Astrocyte (in vitro differentiated cells and primary cell): ENCODE measurements around the gene CACNA1A. TPM values are rescaled to one million over a fixed set of nuclear protein-coding genes. Genes with fewer than 3 reads are reported as not detected.

Experiments used
- DNase-seq: peaks from one replicate; pipeline ENCODE4 v3.0.0-alpha.2; 2010; ENCODE audit warnings: low read depth
- FAIRE-seq: peaks from 2 replicates; lab custom pipeline; 2011; peaks lifted over from hg19 to GRCh38; lab: Jason Lieb, UNC
- H2AFZ ChIP-seq: 2 replicates; pipeline ENCODE4 v1.6.0; 2012; ENCODE audit warnings: low read depth, low read length, inconsistent platforms
- H3K27ac ChIP-seq: 2 replicates; pipeline ENCODE4 v1.5.1; 2011; ENCODE audit warnings: low read depth, low read length, inconsistent platforms
- H3K27me3 ChIP-seq: 2 replicates; pipeline ENCODE4 v1.6.0; 2011; ENCODE audit warnings: low read length, inconsistent platforms; ENCODE audit not compliant: insufficient read depth
- H3K36me3 ChIP-seq: 2 replicates; pipeline ENCODE4 v1.5.1; 2011; ENCODE audit warnings: low read length, inconsistent platforms; ENCODE audit not compliant: insufficient read depth
- H3K4me1 ChIP-seq: 2 replicates; pipeline ENCODE4 v1.5.1; 2011; ENCODE audit warnings: low read length, inconsistent platforms; ENCODE audit not compliant: insufficient read depth
- H3K4me2 ChIP-seq: 2 replicates; pipeline ENCODE4 v1.6.0; 2012; ENCODE audit warnings: low read length, inconsistent platforms
- H3K4me3 ChIP-seq: 2 replicates; pipeline ENCODE4 v1.5.1; 2011; ENCODE audit warnings: low read depth, mild to moderate bottlenecking, low read length, inconsistent platforms; ENCODE audit not compliant: insufficient read depth
- H3K79me2 ChIP-seq: 2 replicates; pipeline ENCODE4 v1.6.0; 2012; ENCODE audit warnings: mild to moderate bottlenecking, low read length, inconsistent platforms; ENCODE audit not compliant: insufficient read depth
- H3K9ac ChIP-seq: 2 replicates; pipeline ENCODE4 v1.6.0; 2012; ENCODE audit warnings: mild to moderate bottlenecking, low read length, inconsistent platforms
- H3K9me3 ChIP-seq: 2 replicates; pipeline ENCODE4 v1.5.1; 2012; ENCODE audit warnings: low read depth, mild to moderate bottlenecking, low read length, inconsistent platforms; ENCODE audit not compliant: insufficient read depth
- H4K20me1 ChIP-seq: 2 replicates; pipeline ENCODE4 v1.6.0; 2012; ENCODE audit warnings: low read length, inconsistent platforms; ENCODE audit not compliant: insufficient read depth
- H3K27ac Mint-ChIP-seq: one replicate; pipeline ENCODE4 v1.8.0; 2021; ENCODE audit warnings: mild to moderate bottlenecking, mixed read lengths; ENCODE audit not compliant: unreplicated experiment
- H3K27me3 Mint-ChIP-seq: one replicate; pipeline ENCODE4 v1.8.0; 2021; ENCODE audit warnings: low read depth, mixed read lengths; ENCODE audit not compliant: unreplicated experiment
- H3K36me3 Mint-ChIP-seq: one replicate; pipeline ENCODE4 v1.8.0; 2021; ENCODE audit warnings: low read depth, mixed read lengths; ENCODE audit not compliant: unreplicated experiment
- H3K4me1 Mint-ChIP-seq: one replicate; pipeline ENCODE4 v1.8.0; 2021; ENCODE audit warnings: low read depth, mixed read lengths; ENCODE audit not compliant: unreplicated experiment
- H3K4me3 Mint-ChIP-seq: one replicate; pipeline ENCODE4 v1.8.0; 2021; ENCODE audit warnings: mild to moderate bottlenecking, moderate library complexity, mixed read lengths; ENCODE audit not compliant: unreplicated experiment
- H3K9me3 Mint-ChIP-seq: one replicate; pipeline ENCODE4 v1.8.0; 2021; ENCODE audit warnings: mild to moderate bottlenecking, mixed read lengths; ENCODE audit not compliant: unreplicated experiment
- CTCF ChIP-seq: IDR thresholded peaks from 2 replicates; pipeline ENCODE4 v1.5.1; 2011; ENCODE audit warnings: low read depth, mild to moderate bottlenecking, inconsistent platforms, low read length, moderate library complexity; ENCODE audit not compliant: insufficient read depth
- EZH2 ChIP-seq: IDR thresholded peaks from 2 replicates; pipeline ENCODE4 v1.6.1; 2012; ENCODE audit warnings: mild to moderate bottlenecking, low read length, inconsistent platforms; ENCODE audit not compliant: insufficient read depth
- total RNA-seq: library from RNA; stranded (reverse); gene quantifications from 2 replicates; pipeline ENCODE4 v1.2.1, GENCODE V29; 2021

Gene CACNA1A
- total RNA-seq, 1 donor from 2014 or later: 9.4 TPM

GRCh38 chr19:13240312-13241022 lies 265.8 kb downstream of the CACNA1A start:
- no peak for FAIRE-seq
- no peaks in the 10 kb centered on the region for H3K4me1 Mint-ChIP-seq
- no peak for DNase-seq
- H3K79me2 ChIP-seq: no peaks in the 10 kb centered on the region
- no peak for TF ChIP-seq CTCF
- TF ChIP-seq EZH2: no peak
- no peak overlapping the region for H3K27ac ChIP-seq
- H4K20me1 ChIP-seq: no peaks in the 10 kb centered on the region
- no peak overlapping the region for H3K4me2 ChIP-seq
- H3K4me3 Mint-ChIP-seq: peak overlapping the region; percentile 31
- H3K27ac Mint-ChIP-seq: no peak overlapping the region
- no peak overlapping the region for H3K9ac ChIP-seq
- H2AFZ ChIP-seq: no peak overlapping the region
- H3K27me3 ChIP-seq: no peaks in the 10 kb centered on the region
- peaks cover 8% of the 10 kb centered on the region for H3K9me3 Mint-ChIP-seq
- no peaks in the 10 kb centered on the region for H3K36me3 ChIP-seq
- no peak overlapping the region for H3K4me3 ChIP-seq
- H3K9me3 ChIP-seq: peaks cover 4% of the 10 kb centered on the region
- H3K4me1 ChIP-seq: no peaks in the 10 kb centered on the region
- peaks cover 4% of the 10 kb centered on the region for H3K36me3 Mint-ChIP-seq
- peaks cover 12% of the 10 kb centered on the region for H3K27me3 Mint-ChIP-seq

- no peaks in the 10 kb centered on the region for H3K36me3 ChIP-seq
- peaks cover 15% of the 10 kb centered on the region for H3K9me3 Mint-ChIP-seq
- peaks cover 12% of the 10 kb centered on the region for H3K27me3 Mint-ChIP-seq
- DNase-seq (no peak), FAIRE-seq (no peak)
- H3K9me3 ChIP-seq: peaks cover 8% of the 10 kb centered on the region
- no peak overlapping the region for H3K4me3 Mint-ChIP-seq
- H3K4me3 ChIP-seq: no peak overlapping the region
- no peak overlapping the region for H3K4me2 ChIP-seq
- no peak overlapping the region for H3K27ac ChIP-seq
- peaks cover 5% of the 10 kb centered on the region for H3K4me1 ChIP-seq
- H3K79me2 ChIP-seq: no peaks in the 10 kb centered on the region
- H3K27ac Mint-ChIP-seq: no peak overlapping the region
- H3K9ac ChIP-seq: no peak overlapping the region
- H3K36me3 Mint-ChIP-seq: peaks cover 7% of the 10 kb centered on the region
- no peak overlapping the region for H2AFZ ChIP-seq
- H3K4me1 Mint-ChIP-seq: no peaks in the 10 kb centered on the region
- H4K20me1 ChIP-seq: no peaks in the 10 kb centered on the region
- TF ChIP-seq CTCF: no peak
- no peak for TF ChIP-seq EZH2
- no peaks in the 10 kb centered on the region for H3K27me3 ChIP-seq
Measured at GRCh38 chr19:13238891-13239534, 267.3 kb downstream of the CACNA1A start.

- Histone ChIP-seq H3K27ac (no peak overlapping the region), H3K9ac (no peak overlapping the region), H3K4me2 (no peak overlapping the region), H2AFZ (no peak overlapping the region), H3K79me2 (no peaks in the 10 kb centered on the region), H3K27me3 (peaks cover 2% of the 10 kb centered on the region), H3K9me3 (peaks cover 8% of the 10 kb centered on the region), H4K20me1 (no peaks in the 10 kb centered on the region), H3K4me3 (no peak overlapping the region), H3K4me1 (peaks cover 5% of the 10 kb centered on the region), H3K36me3 (no peaks in the 10 kb centered on the region)
- DNase-seq: no peak
- peaks cover 15% of the 10 kb centered on the region for H3K27me3 Mint-ChIP-seq
- no peak overlapping the region for H3K4me3 Mint-ChIP-seq
- no peak for FAIRE-seq
- no peaks in the 10 kb centered on the region for H3K4me1 Mint-ChIP-seq
- H3K27ac Mint-ChIP-seq: no peak overlapping the region
- H3K36me3 Mint-ChIP-seq: peaks cover 14% of the 10 kb centered on the region
- no peak for TF ChIP-seq CTCF
- TF ChIP-seq EZH2: no peak
- peaks cover 15% of the 10 kb centered on the region for H3K9me3 Mint-ChIP-seq
Measured at GRCh38 chr19:13234518-13234917, 271.8 kb downstream of the CACNA1A start.
